Smooth muscle cell of the pulmonary artery (primary cell): ENCODE measurements around the gene POLR2C. TPM values are rescaled to one million over a fixed set of nuclear protein-coding genes. Genes with fewer than 3 reads are reported as not detected.

Source experiments
- total RNA-seq: library from RNA; depleted of rRNA; stranded (reverse); fragments of >200 nt; gene quantifications from 2 replicates; pipeline ENCODE4 v1.2.3, GENCODE V29; 2014

Gene POLR2C
- 104 and 111 TPM in 2 replicates for total RNA-seq

DNA sequence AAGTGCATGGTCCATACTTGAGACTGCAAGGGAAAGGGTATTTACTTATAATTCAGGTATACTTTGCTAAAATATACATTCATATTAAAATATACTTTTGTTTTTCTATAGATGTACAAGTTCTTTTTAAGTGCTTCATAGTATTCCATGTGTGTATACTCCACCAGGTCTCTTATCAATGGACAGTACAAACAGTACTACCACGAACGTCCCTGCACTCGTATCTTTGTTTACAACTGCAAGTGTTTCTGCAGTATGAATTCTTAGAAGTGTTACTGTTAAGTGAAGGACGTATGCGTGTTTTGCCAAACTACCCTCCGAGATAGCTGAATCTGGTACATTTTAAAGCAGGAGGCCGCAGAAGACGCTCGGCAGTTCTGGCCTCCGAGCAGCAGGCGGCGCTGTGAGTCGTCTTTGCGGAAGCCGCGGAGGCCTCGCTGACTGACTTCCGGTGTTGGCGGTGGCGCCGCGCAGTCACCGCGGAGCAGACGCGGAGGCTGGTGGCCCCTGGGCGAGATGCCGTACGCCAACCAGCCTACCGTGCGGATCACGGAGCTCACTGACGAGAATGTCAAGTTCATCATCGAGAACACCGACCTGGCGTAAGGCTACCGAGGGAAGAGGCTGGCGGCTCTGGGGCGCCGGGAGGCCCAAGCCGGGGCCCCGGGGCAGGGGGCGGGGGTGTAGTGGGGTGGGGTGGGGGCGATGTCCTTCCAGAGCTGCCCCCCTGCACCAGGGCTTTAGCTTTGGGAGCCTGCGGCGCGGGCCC lies at the start of gene POLR2C:
Gene POLR2C, plus strand, starts transcription at position 471 of the 769 bp plus-strand sequence. Its CDS starts 46 bp downstream, at position 517.

DNA sequence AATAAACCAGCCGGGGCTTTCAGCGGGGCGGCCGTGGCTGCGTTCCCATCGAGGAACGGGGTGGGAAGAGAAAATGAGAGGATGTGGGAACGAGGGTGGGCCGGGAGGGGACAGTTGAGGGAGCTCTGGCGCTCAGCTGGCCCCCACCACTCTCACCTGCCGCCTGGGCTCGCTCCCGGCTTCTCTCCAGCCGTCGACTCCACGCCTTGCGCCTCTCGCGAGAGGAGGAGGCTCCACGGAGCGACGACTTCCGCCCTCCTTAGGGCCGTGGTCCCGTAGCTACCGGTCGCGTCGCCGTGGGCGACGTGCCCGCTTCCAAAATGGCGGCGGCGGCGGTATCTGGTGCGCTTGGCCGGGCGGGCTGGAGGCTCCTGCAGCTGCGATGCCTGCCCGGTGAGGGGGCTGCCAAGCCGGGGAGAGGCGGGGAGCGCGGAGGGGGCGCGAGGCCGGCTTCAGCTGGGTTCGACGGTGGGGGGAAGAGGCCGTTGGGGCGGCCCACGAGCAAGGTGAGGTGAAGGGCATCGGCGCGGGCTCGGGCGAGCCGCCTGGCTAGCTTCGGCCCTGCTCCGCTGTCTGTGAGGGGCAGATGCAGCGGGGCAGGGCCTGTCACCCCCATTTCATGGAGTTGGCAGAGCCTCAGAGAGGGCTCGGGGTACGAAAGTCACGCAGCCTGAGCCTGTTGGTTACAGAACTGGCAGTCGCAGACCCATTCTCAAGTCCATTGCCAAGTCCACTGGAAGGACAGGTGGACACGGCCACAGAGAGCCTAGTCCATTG lies 15.1 kb upstream of the POLR2C start, which contains the start of the genes CIAPIN1 and COQ9:
Gene CIAPIN1, minus strand, starts transcription at position 200 of the 777 bp plus-strand sequence. CDS start 6,457 bp downstream, outside the sequence.
Gene COQ9, plus strand, starts transcription at position 294 of the 777 bp plus-strand sequence. Its CDS starts 27 bp downstream, at position 321.

DNA sequence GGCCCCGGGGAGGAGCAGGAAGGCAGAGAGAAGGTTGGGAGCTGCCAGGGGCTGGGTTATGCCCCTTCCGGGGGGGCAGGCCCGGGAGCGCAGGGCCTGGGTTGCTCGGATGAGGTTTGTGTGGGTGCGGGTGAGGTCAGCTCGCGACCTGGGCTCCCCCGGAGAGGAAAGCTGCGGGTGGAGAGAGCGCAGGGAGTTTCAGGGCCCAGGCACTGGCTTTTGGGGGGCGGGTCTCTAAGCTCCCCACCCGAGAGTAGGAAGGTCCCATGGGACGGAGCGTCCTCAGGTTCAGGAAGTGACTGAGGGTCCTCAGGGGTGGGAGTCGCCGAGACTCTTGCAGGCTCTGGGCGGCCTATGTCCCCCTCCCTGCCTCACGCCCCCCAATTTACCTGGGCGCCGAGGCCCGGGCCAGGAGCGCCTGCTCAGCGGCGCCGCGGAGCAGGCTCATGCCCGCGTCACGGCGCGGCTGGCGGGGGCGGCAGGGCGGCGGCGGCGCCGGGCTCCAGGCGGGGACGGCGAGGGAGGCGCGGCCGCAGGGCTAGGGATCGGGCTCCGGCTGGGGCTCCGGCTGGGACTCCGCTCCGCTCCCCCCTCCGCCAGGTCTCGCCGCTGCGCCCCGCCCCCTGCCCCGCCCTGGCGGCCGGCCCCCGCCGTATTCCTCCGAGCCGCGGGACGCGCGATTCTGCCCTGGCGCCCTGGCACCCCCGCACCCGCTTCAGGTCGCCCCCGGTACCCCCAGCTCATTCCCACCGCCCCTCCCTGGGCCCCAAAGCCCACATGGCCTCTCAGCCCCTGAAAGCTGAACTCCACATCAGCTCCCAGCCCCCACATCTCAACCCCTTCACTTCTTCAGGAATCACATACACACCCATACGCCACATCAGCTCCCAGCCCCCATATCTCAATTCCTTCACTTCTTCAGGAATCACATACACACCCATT lies 23.7 kb downstream of the POLR2C start, which contains the start of gene DOK4:
Gene DOK4, minus strand, starts transcription at position 578 of the 942 bp plus-strand sequence. CDS start 6,986 bp downstream, outside the sequence.

Other genes with a start within 250 kb of the POLR2C start
- gene ARL2BP, start 217.4 kb upstream of the POLR2C start, total RNA-seq, result 55.1 and 63.9 TPM in 2 replicates
- gene PLLP, start 178.0 kb upstream of the POLR2C start, total RNA-seq, result not detected in 2 replicates
- gene CCL22, start 103.9 kb upstream of the POLR2C start, total RNA-seq, result not detected in 2 replicates
- 4.2 and 10.8 TPM in 2 replicates for gene CX3CL1, start 90.2 kb upstream of the POLR2C start, total RNA-seq
- not detected in 2 replicates for gene CCL17, start 57.9 kb upstream of the POLR2C start, total RNA-seq
- gene CIAPIN1, start 15.3 kb upstream of the POLR2C start, total RNA-seq, result 34.0 and 36.6 TPM in 2 replicates
- gene COQ9, start 15.2 kb upstream of the POLR2C start, total RNA-seq, result 37.6 and 47.4 TPM in 2 replicates
- 48.0 and 50.5 TPM in 2 replicates for gene DOK4, start 23.8 kb downstream of the POLR2C start, total RNA-seq
- 16.3 and 19.3 TPM in 2 replicates for gene CCDC102A, start 73.9 kb downstream of the POLR2C start, total RNA-seq
- gene ADGRG5, start 80.0 kb downstream of the POLR2C start, total RNA-seq, result not detected in 2 replicates
- gene ADGRG1, start 166.0 kb downstream of the POLR2C start, total RNA-seq, result 2.2 and 5.9 TPM in 2 replicates
- not detected in 2 replicates for gene ADGRG3, start 205.6 kb downstream of the POLR2C start, total RNA-seq
- gene DRC7, start 232.1 kb downstream of the POLR2C start, total RNA-seq, result 0.07 and 0.13 TPM in 2 replicates